ENCODE data around the gene GBA2.

The GBA2 gene

DNA sequence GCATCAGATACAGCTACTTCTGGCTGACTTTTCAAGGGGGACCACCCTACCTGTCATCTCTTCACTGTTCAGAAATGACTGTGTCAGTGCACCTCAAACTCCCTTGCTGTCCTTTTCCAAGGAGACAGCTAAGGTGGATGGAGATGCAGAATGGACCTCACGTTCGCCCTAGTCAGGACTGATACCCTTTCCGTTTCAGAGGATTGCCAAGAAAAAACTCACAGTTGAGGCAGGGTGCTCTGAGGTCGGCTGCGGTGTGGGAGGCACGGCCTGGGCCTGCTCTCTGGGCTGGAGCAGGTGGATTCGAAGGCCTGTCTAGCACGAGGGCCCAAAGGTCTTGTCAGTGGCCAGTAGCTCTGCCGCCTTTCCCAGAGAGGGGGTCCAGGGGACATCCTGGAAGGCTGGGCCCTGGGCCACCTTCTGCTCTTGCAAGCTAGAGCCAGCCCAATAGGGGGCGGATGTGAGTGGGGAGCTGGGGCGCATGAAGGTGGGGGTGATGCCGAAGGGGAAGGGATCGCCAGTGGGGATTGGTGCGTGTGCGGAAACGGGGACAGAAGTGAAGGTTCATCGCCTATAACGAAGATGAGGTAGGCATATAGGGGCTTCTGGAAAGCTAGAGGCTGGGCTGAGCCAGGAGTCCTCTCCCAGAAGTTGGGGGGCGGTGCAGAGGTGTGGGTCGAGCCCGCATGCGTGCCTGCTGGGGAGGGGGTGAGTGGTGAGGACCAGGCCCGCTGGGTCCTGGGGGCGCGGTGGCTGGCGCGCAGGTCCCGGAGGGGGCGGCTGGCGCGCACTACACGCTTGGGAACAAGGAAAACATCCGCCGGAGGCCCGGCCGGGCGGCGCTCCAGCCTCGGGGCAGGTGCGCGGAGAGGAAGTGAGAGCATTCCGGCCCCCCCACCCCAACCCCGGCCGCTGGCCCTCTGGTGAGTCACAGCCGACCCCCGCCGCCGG is 7.5 kb upstream of the GBA2 start:
- peak overlapping the region; percentile 77 for H3K4me3 ChIP-seq (ENCODE audit: low read length)
- no peak for TF ChIP-seq ZNF274 (IDR thresholded peaks at IDR 0.05; ENCODE audit: low read depth, low read length)

DNA sequence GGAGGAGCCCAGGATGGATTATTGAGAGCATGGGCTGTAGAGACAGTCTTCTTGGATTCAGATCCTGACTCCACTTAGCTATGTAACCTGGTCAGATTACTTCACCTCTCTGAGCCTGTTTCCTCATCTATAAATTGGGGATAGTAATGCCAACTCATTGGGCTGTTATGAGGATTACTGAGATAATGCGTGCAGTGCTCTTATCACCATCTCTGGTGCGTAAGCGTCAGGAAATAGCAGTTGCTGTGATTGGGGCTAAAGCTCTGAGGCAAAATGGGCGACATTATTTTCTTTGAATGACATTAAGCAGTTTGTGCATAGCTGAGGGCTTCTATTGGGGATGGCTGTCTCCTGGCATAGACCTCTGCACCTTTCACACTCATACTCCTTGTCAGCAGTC is 6.0 kb upstream of the GBA2 start:
- no peak overlapping the region for H3K4me3 ChIP-seq (ENCODE audit: low read length)
- TF ChIP-seq ZNF274 (IDR thresholded peaks at IDR 0.05; ENCODE audit: low read depth, low read length): no peak

DNA sequence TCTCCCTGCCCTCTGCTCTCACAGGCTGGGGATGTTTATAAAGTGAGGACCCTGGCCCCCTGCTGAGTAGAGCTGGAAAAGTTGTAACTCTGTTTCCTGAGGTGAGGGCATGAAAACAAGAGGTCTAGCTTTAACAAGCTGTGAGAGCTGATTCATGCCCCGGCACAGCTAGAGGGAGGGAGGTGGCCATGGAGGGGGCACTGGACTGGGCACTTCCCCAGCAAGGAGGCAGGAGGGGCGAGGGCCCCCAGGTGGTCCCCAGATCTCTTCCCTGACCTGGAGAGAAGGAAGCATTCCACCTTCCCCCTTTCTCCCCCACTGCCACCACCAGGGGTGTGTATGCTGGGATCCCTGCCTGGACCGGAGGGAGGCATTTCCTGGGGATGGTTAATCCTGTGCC is 5.2 kb upstream of the GBA2 start, which contains the start of gene MSMP:
Gene MSMP (minus strand): TSS at position 13 of the 400 bp plus-strand sequence. CDS start 147 bp downstream, outside the sequence.
- no peak within 1 kb of the TSS for H3K4me3 ChIP-seq (ENCODE audit: low read length)
- no peak for TF ChIP-seq ZNF274 (IDR thresholded peaks at IDR 0.05; ENCODE audit: low read depth, low read length)

DNA sequence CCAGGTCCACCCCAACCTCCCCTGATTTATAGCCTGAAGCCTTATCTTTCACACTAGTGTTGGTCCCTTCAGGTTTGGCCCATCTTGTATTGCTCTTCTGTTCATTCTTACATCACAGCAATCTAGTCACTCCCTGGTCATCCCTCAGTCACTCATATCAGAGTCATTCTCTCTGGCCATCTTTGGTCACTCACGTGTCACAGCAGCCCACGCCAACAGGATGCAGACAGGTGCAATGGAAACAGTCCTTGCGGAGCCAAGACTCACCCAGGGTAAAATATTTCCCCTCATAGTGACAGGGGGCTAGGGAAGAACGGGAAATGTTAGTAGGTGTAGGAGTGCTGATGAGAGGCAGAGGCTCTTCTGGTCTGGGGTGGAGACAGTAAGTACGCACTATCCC is 4.4 kb upstream of the GBA2 start:
- TF ChIP-seq ZNF274 (IDR thresholded peaks at IDR 0.05; ENCODE audit: low read depth, low read length): no peak

DNA sequence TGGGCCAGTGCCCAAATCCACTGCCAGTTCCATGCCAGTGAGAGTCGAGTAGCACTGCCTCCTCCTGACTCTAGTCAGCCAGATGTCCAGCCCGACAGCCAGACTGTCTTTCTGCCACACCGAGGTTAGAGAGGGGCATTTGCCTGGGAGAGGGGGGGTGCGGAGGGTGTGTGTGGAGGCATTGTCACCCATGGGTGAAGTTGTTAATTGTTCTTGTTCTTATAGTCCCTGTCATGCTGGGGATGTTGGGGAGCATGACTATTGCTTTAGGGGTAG is 1.2 kb upstream of the GBA2 start:
- H3K4me3 ChIP-seq (ENCODE audit: low read length): peak overlapping the region; percentile 80; the same call in 1 of the 2 replicates
- no peak for TF ChIP-seq ZNF274 (IDR thresholded peaks at IDR 0.05; ENCODE audit: low read depth, low read length)

More for the DNA sequence above, 4.4 kb upstream of the GBA2 start:
- H3K4me3 ChIP-seq (ENCODE audit: low read length): no peak overlapping the region

DNA sequence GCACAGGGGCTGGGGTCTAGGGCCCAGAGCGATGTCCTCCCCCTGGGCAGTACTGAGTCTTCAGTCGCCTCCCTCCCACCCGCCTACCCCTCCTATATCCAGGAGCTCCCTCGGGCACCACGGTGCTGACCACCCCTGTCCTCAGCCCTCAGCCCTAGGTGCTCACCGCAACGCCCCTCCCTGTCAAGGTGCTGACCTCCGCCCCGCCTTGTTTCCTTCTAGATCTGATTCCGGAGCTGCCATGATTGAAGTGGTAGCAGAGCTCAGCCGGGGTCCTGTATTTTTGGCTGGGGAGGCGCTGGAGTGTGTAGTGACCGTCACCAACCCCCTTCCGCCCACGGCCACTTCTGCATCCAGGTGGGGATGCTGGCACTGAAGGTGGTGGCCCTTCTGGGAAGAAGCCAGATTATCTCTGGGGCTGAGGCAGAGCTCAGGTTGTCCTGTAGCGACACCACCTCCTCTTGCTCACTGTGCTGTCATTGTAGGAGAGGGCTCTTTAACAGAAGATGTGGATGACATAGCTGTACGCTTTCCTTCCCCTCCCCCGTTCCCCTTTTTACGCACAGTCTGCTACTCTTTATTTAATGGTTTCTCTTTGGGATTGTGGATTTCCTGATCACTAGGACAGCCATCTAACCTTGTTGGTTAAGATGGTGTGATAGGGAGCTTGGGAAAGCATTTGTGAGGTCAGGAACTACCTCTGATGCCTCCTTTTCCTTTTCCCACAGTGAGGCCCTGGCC is 657 bp upstream of the GBA2 start:
- TF ChIP-seq ZNF274 (IDR thresholded peaks at IDR 0.05; ENCODE audit: low read depth, low read length): no peak
- H3K4me3 ChIP-seq (ENCODE audit: low read length): peak overlapping the region; percentile 80

DNA sequence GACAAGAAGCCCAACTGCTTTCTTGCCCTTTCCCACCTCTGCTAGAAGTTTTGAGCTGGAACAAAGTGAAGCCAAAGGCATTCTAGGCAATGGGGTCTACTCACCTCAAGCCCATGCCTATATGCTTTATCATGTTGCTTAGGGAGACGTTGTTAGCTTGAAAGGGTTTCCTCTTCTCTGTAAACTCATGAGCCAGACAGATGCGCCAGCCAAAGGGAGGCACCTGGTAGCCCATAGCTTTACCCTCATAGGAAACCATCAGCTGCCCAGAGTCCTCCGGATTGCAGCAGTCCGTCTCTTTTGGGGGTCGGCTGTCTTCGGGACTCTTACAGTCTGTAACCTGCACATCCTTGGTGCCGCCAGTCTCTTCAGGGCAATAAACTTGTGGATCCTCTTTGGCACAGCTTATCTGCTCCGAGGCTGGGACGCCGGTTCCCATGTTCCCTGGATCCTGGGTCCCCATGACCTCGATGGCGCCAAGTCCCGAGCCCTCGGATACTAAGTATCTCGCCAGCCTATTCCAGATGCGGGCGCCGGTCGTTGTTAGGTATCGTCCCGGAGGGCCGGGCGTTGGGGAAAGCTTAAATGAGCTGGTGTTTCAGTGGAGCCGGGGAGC is 678 bp downstream of the GBA2 start:
- peak overlapping the region; percentile 80 for H3K4me3 ChIP-seq (ENCODE audit: low read length)
- TF ChIP-seq ZNF274 (IDR thresholded peaks at IDR 0.05; ENCODE audit: low read depth, low read length): no peak

DNA sequence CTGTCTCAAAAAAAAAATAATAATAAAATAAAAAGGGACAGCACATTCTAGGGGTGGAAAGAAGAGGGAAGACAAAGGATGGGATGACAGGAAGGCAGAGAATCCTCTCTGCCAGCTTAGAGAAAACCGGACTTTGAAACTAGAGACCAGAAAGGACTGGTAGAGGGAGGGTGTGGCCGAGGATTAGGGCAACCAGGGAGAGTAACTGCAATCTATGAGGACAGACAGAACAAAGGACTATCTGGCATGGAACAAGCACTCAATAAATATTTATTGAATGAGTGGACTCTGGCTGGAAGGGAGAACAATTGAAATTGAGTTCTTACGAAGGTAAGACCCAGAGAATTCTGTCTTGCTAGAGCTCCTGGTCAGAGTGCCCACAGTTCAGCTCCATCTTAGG is 2.4 kb downstream of the GBA2 start:
- TF ChIP-seq ZNF274 (IDR thresholded peaks at IDR 0.05; ENCODE audit: low read depth, low read length): no peak
- H3K4me3 ChIP-seq (ENCODE audit: low read length): peak overlapping the region; percentile 80

DNA sequence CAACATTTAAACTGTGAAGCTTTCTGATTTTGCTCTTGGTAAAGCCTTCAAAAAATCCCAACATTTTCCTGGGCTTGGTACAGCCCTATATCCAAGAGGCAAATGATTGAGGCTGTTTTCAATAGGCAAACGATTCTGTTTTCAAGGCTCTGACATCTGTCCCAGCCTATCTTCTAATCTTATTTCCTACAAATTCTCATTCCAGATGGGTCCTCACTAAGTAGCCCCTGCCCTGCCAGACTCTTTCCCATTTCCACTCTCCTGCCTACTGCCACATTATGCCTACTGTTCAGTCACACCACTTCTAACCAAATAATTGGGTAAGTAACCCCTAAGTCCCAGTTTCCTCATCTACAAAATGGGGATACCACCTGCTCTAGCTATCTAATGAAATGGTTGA is 3.5 kb downstream of the GBA2 start:
- TF ChIP-seq ZNF274 (IDR thresholded peaks at IDR 0.05; ENCODE audit: low read depth, low read length): no peak
- H3K4me3 ChIP-seq (ENCODE audit: low read length): no peak overlapping the region

DNA sequence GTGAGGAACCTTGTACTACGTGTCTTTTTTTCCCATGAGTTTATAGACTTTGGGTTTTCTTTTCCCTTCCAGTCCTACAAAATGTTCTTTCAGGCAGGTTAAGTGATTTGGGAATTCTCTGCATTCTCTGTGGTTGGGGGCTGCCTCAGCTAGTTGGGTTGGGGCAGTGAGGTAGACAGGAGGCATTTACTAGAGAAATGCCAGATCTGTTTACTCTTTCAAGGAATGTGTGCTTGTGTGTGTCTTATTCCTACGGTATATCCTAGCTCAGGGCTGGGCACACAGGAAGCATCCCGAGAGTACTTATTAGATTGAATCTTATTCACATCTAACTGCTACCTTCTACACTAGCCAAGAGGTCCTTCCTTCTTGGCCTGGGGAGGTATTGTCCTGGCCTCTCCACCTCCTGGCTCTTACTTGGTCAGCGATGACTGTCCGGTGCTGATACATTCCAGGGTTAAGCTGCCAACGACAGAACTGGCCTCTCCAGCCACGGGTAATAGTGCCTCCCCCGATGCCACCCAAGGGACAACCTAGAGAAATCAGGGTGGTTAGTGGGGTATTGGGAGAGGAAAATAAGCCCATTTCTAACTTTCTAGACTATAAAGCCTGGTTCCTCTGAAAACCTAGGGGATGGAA is 5.0 kb downstream of the GBA2 start:
- no peak overlapping the region for H3K4me3 ChIP-seq (ENCODE audit: low read length)

DNA sequence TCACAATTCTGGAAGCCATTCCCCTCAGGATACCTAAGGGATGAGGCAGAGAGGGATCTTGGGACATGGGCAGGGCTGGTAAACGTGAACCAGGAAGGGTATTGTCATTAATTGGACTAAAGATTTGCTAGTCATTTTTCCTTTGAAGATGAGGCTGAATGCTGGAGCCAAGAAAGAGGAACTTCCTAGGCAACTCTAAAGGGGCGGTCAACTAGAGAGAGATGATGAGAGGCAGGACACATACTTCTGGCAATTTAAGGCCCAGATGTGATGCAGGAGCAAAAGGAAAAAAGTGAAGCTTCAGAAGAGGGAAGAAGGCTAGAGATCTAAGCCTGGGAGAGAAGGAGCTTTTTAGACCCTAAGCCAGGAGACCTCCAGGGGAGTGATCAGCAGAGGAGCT is 5.6 kb downstream of the GBA2 start:
- H3K4me3 ChIP-seq (ENCODE audit: low read length): no peak overlapping the region
- no peak for TF ChIP-seq ZNF274 (IDR thresholded peaks at IDR 0.05; ENCODE audit: low read depth, low read length)

More for the DNA sequence above, 5.0 kb downstream of the GBA2 start:
- no peak for TF ChIP-seq ZNF274 (IDR thresholded peaks at IDR 0.05; ENCODE audit: low read depth, low read length)

DNA sequence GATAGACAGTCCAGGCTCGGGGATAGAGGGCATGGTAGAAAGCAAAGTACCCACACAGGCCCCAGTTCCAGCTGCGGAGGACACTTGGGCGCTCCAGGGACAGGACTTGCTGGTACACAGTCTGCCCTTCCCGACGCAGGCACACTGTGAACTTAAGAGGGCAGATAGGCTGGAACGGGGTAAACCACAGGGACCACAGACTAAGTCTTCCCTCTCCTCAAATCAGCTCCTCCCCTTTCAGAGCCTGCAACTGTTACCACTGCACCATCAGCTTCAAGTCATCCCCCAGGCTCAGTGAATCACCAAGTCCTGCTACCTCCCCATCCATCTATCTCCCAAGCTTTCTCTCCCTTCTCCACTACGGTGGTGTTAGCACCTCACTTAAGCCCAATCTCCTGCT is 7.3 kb downstream of the GBA2 start:
- TF ChIP-seq ZNF274 (IDR thresholded peaks at IDR 0.05; ENCODE audit: low read depth, low read length): no peak
- no peak overlapping the region for H3K4me3 ChIP-seq (ENCODE audit: low read length)

DNA sequence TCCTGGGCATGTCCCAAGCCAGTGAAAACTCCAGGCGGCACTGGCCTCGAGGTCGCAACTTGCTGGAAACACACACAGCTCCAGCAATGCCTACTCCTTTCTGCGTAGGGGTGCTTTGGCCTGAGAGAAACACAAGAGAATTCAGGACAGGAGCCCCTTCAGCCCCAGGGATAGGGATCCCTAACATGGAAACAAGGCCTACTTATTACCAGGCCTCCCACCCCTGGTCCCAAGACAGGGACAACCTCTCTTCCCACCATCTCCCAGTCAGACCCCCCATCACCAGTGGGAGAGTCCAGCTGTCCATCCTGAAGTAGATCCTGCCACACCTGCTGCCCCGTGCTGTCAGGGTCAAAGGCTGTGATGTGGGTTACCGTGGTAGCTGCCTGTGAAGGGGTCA is 8.8 kb downstream of the GBA2 start:
- TF ChIP-seq ZNF274 (IDR thresholded peaks at IDR 0.05; ENCODE audit: low read depth, low read length): no peak
- H3K4me3 ChIP-seq (ENCODE audit: low read length): no peak overlapping the region

DNA sequence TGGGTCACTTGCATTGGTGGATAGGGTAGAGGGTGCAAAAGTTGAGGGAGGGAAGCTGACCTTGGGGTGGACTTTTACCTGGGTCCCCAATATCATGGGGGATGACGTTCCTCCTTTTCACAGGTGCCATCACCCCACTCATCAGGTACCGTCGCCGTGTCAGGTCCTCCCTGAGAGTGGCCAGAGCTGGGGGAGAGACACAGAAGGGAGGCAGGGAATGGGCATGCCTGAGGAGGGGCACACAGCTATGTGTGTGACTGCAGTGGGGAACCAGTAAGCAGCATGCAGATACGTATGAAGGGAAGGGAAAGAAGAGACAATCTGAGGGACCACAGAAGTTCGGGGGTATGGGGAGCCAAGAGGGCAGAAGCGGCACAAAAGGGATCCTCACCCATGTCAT is 10.1 kb downstream of the GBA2 start:
- H3K4me3 ChIP-seq (ENCODE audit: low read length): no peak overlapping the region
- TF ChIP-seq ZNF274 (IDR thresholded peaks at IDR 0.05; ENCODE audit: low read depth, low read length): no peak

Measured in GM08714 (cell line).